Adrenal gland (tissue), 12 donors: ENCODE measurements around the gene SBNO2. TPM values are rescaled to one million over a fixed set of nuclear protein-coding genes. Genes with fewer than 3 reads are reported as not detected.

Source experiments
- DNase-seq, 7 donors: peaks; one replicate each; pipeline ENCODE4 v3.0.0-alpha.2; 2019 to 2020
- H3K27ac ChIP-seq, 5 donors: fragments of 200-600 bp; sonication (generic) in 4 of 5; 1 replicate in 3 of 5; 2 replicates in 2 of 5; pipeline versions ENCODE4 v1.5.1 to v1.8.0; 2016 to 2020; ENCODE audit warnings: mild to moderate bottlenecking in 1 of 5
- H3K27me3 ChIP-seq: fragments of 200-600 bp; 2 replicates; pipeline ENCODE4 v1.8.0; 2021
- H3K36me3 ChIP-seq, 2 donors: fragments of 200-600 bp; replicated peaks in 1 of 2; 1 replicate in 1 of 2; 2 replicates in 1 of 2; pipeline versions ENCODE4 v1.5.1 to v1.8.0; 2018 to 2022
- H3K4me1 ChIP-seq, 2 donors: fragments of 200-600 bp; replicated peaks in 1 of 2; 1 replicate in 1 of 2; 2 replicates in 1 of 2; pipeline versions ENCODE4 v1.5.1 to v1.8.0; 2018 to 2021
- H3K4me3 ChIP-seq, 4 donors: fragments of 200-600 bp; sonication (generic) in 3 of 4; one replicate each; pipeline ENCODE4 v1.5.1; 2016 to 2018
- H3K9me3 ChIP-seq, 3 donors: fragments of 200-600 bp; sonication (generic) in 1 of 3; replicated peaks in 1 of 3; 1 replicate in 2 of 3; 2 replicates in 1 of 3; pipeline versions ENCODE4 v1.5.1 to v1.8.0; 2016 to 2021
- POLR2A ChIP-seq, 2 donors: fragments of 450-650 bp; IDR thresholded peaks; one replicate each; pipeline ENCODE4 v1.6.1; 2017; ENCODE audit warnings: antibody characterized with exemption in 2 of 2, mild to moderate bottlenecking in 2 of 2, moderate library complexity in 1 of 2
- WGBS, 4 donors: extraction: QIAGEN DNeasy Blood & Tissue Kit in 2 of 4; methylation state at CpG; one replicate each; pipeline versions ENCODE4 v1.1.5 to v1.1.7; 2013 to 2017; 5-methylcytosine and 5-hydroxymethylcytosine counted together
- intact Hi-C, 2 donors: fragments of 100-400 bp; cut with DNase I; formaldehyde crosslinking; loops; one replicate each; pipeline versions ENCODE4 v1.14.1 to v1.15.0; 2022 to 2023
- polyA plus RNA-seq, 3 donors: library from polyadenylated mRNA; stranded (reverse); fragments of 200-250 nt in 2 of 3; fragments of 350-450 nt in 1 of 3; fragmentation: Illumina TruSeq in 1 of 3; extraction: RNeasy Lipid Tissue Mini Kit (QIAGEN cat#74804) in 1 of 3; gene quantifications; one replicate each; pipeline ENCODE4 v1.2.3, GENCODE V29; 2013 to 2014
- total RNA-seq, 9 donors: library from RNA; depleted of rRNA in 4 of 9; stranded (reverse); fragments of >200 nt in 4 of 9; fragments of 120-200 nt in 1 of 9; fragmentation: NEBNext Ultra II Directional in 1 of 9; extraction: Animal tissue kit (Norgen Biotek cat#: 25700) in 1 of 9; gene quantifications; one replicate each; pipeline versions ENCODE4 v1.1.0 to v1.2.4, GENCODE V29; 2013 to 2023
- TF ChIP-seq, protein P1 (sequence below), 6 experiments: fragments of 450-650 bp in 4 of 6; fragments of 200-600 bp in 2 of 6; sonication (generic) in 1 of 6; IDR thresholded peaks; 1 replicate in 5 of 6; 2 replicates in 1 of 6; pipeline versions ENCODE4 v1.5.1 to v1.8.0; 2016 to 2021; ENCODE audit warnings: antibody characterized with exemption in 6 of 6, mild to moderate bottlenecking in 2 of 6, moderate library complexity in 1 of 6
- donor health status: healthy with polysubstance abuse.
- donor health status: Bipolar disorder and iron deficiency.
- donor health status: DM: yes; HTN: yes; CAD: no.
- donor health status: DM: no; HTN: no; CAD: no.
- donor health status: DM: no; HTN: no; CAD: no.
- donor health status: DM: yes; HTN: yes; CAD: no.

SBNO2 gene
- total and polyA plus RNA-seq, 12 donors, result 13.6 to 176 (median 74.7) TPM

DNA sequence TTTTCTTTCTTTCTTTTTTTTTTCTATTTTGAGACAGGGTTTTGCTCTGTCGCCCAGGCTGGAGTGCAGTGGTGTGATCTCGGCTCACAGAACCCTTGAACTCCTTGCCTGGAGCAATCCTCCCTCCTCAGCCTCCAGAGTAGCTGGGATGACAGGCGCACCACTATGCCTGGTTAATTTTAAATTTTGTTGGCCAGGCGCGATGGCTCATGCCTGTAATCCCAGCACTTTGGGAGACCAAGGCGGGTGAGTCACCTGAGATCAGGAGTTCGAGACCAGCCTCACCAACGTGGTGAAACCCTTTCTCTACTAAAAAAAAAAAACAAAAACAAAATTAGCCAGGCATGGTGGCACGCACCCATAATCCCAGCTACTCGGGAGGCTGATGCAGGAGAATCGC lies 8.7 kb upstream of the SBNO2 start:
- no peak for DNase-seq

DNA sequence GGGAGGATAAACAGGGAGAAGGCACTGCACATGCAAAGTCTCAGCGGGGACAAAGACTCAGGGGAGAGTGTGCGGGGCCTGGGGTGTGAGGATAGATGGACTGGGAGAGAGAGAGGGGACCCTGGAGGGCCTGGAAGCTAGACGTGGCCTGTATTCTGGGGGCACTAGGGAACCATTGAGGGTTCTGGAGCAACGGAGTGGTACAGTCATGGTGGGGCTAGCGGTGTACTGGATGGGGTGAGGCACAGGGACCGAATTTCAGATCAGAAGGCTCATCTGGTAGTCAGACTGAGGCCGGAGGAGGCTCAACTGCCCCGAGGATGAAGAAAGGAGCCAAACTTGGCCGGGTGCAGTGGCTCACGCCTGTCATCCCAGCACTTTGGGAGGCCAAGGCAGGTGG lies 8.0 kb upstream of the SBNO2 start:
- Histone ChIP-seq H3K36me3 (no peaks in the 10 kb centered on the region), H3K9me3 (no peaks in the 10 kb centered on the region), H3K4me1 (no peaks in the 10 kb centered on the region), H3K4me3 (no peak overlapping the region), H3K27ac (no peak overlapping the region), H3K27me3 (no peaks in the 10 kb centered on the region)
- DNase-seq, result no peak
- intact Hi-C loops, result no loop called here
- no peak for TF ChIP-seq POLR2A (IDR thresholded peaks at IDR 0.05)
- TF ChIP-seq, protein P1, sequence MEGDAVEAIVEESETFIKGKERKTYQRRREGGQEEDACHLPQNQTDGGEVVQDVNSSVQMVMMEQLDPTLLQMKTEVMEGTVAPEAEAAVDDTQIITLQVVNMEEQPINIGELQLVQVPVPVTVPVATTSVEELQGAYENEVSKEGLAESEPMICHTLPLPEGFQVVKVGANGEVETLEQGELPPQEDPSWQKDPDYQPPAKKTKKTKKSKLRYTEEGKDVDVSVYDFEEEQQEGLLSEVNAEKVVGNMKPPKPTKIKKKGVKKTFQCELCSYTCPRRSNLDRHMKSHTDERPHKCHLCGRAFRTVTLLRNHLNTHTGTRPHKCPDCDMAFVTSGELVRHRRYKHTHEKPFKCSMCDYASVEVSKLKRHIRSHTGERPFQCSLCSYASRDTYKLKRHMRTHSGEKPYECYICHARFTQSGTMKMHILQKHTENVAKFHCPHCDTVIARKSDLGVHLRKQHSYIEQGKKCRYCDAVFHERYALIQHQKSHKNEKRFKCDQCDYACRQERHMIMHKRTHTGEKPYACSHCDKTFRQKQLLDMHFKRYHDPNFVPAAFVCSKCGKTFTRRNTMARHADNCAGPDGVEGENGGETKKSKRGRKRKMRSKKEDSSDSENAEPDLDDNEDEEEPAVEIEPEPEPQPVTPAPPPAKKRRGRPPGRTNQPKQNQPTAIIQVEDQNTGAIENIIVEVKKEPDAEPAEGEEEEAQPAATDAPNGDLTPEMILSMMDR (IDR thresholded peaks at IDR 0.05), result no peak
- WGBS, 4 donors, result 93 to 100% (median 94%) methylated on average over 10 of the region's 10 CpGs

More for the DNA sequence above, 8.7 kb upstream of the SBNO2 start:
- WGBS, 4 donors, result 88 to 94% (median 90%) methylated on average over 11 of the region's 11 CpGs; no CpG with 5 or more reads in 1 of the 4 donors
- H3K27ac ChIP-seq, result no peak overlapping the region
- H3K4me1 ChIP-seq, result no peaks in the 10 kb centered on the region
- no peak for TF ChIP-seq POLR2A (IDR thresholded peaks at IDR 0.05)
- TF ChIP-seq, protein P1 (IDR thresholded peaks at IDR 0.05), result no peak
- no peaks in the 10 kb centered on the region for H3K36me3 ChIP-seq
- no peak overlapping the region for H3K4me3 ChIP-seq
- no peaks in the 10 kb centered on the region for H3K9me3 ChIP-seq
- intact Hi-C loops, result no loop called here
- H3K27me3 ChIP-seq, result no peaks in the 10 kb centered on the region

DNA sequence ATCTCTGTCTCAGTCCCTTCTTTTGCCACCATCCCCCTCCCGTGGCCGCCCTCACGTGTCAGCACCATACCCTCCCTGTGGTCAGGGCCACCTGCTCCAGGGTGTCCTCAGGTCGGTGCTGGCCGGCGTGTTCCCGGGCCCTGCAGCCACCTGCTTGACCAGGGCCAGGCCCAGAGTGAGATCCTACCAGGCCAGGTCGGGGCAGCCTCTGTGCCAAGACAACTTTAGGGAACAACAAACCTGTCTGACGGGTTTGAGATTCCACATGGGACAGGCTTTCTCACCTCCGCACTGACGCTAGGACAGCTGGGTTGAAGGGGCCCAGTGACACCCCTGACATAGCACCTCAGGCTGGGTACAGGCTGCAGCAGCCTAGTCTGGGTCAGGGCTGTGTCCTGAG lies 7.5 kb upstream of the SBNO2 start:
- DNase-seq, result no peak
- 87 to 91% (median 91%) methylated on average over 7 to 11 of the region's 11 CpGs for WGBS, 4 donors
- Histone ChIP-seq H3K9me3 (no peaks in the 10 kb centered on the region), H3K27ac (no peak overlapping the region), H3K27me3 (no peaks in the 10 kb centered on the region), H3K4me1 (no peaks in the 10 kb centered on the region), H3K4me3 (no peak overlapping the region), H3K36me3 (no peaks in the 10 kb centered on the region)
- intact Hi-C loops, result no loop called here
- TF ChIP-seq, protein P1 (IDR thresholded peaks at IDR 0.05), result no peak
- TF ChIP-seq POLR2A (IDR thresholded peaks at IDR 0.05), result no peak

DNA sequence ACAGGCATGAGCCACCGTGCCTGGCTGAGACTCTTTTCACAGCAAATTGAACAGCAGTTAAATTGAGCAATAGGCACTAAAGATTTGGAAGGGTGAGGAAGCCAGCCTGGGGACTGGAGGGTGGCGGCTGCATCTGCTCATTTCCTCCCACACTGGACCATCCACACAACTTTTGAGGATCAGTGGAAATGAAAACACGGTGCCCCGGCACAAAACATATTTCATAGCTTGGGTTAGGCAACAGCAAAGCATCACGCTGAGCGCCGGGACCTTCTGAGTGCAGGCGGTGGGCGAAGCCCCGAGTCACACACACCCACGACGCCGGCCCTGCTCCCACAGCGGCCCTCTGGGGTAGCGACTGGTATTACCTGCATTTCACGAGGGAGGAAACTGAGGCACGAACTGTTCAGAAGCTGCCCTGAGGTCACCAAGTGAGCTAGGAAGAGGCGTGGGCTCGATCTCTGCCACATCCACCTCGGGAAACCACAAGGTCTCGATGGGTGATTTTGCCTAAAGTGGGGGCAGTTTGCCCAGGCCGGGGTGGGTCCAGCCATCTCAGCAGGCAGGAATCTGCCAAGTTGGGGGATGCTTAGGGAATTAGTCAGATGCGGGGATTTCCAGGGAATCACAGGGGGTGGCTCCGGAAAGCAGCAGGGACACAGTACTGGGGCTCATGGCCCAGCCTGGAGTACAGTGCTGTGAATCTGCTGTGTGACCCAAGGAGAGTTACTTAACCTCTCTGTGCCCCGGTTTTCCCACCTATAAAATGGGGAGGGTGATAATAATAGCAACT lies 3.5 kb upstream of the SBNO2 start:
- H3K9me3 ChIP-seq, result no peaks in the 10 kb centered on the region
- no peaks in the 10 kb centered on the region for H3K36me3 ChIP-seq
- TF ChIP-seq POLR2A (IDR thresholded peaks at IDR 0.05), result no peak
- no peak overlapping the region for H3K4me3 ChIP-seq
- H3K27ac ChIP-seq, result peak overlapping the region in 1 of 5 donors; percentile 57
- WGBS, 4 donors, result 57 to 70% (median 60%) methylated on average over 11 to 25 of the region's 25 CpGs
- DNase-seq, result peak in 2 of 7 donors; percentile 59 to 60
- H3K27me3 ChIP-seq, result no peaks in the 10 kb centered on the region
- intact Hi-C loops, result no loop called here
- peaks cover under 1 to 2% of the 10 kb centered on the region in 2 donors for H3K4me1 ChIP-seq
